HepG2 (cell line): ENCODE data around the gene PFN1. TPM values are rescaled to one million over a fixed set of nuclear protein-coding genes. Genes with fewer than 3 reads are reported as not detected.

Experiments used
- ETV6 ChIP-seq: sonication (generic); formaldehyde crosslinking; conservative IDR thresholded peaks from 2 replicates; pipeline ENCODE4 v1.4.0; 2020; ENCODE audit warnings: missing genetic modification reagents
- FLYWCH1 ChIP-seq: sonication (generic); formaldehyde crosslinking; IDR thresholded peaks from 2 replicates; pipeline ENCODE4 v1.8.1; 2023; ENCODE audit warnings: mild to moderate bottlenecking, missing genetic modification reagents
- GATA4 ChIP-seq: sonication (generic); IDR thresholded peaks from 2 replicates; pipeline ENCODE4 v1.6.1; 2016; ENCODE audit warnings: antibody characterized with exemption, low read depth, borderline replicate concordance
- GFI1 ChIP-seq: sonication (generic); formaldehyde crosslinking; IDR thresholded peaks from 2 replicates; pipeline ENCODE4 v1.5.0; 2020; ENCODE audit warnings: missing genetic modification reagents, mild to moderate bottlenecking, borderline replicate concordance
- GPN1 ChIP-seq: sonication (generic); formaldehyde crosslinking; IDR thresholded peaks from 2 replicates; pipeline ENCODE4 v1.5.1; 2020; ENCODE audit warnings: missing genetic modification reagents, borderline replicate concordance
- RFX1 ChIP-seq: fragments of 450-650 bp; IDR thresholded peaks from 2 replicates; pipeline ENCODE4 v1.6.1; 2017
- SIX4 ChIP-seq: sonication (generic); formaldehyde crosslinking; IDR thresholded peaks from 2 replicates; pipeline ENCODE4 v1.4.0; 2020; ENCODE audit warnings: missing genetic modification reagents
- SP4 ChIP-seq: sonication (generic); formaldehyde crosslinking; IDR thresholded peaks from 2 replicates; pipeline ENCODE4 v1.8.1; 2023; ENCODE audit warnings: mild to moderate bottlenecking, missing genetic modification reagents
- ZNF124 ChIP-seq: sonication (generic); formaldehyde crosslinking; IDR thresholded peaks from 2 replicates; pipeline ENCODE4 v1.4.0; 2020; ENCODE audit warnings: missing genetic modification reagents
- ZNF558 ChIP-seq: sonication (generic); formaldehyde crosslinking; IDR thresholded peaks from 2 replicates; pipeline ENCODE4 v1.9.0; 2022; ENCODE audit warnings: mild to moderate bottlenecking, missing genetic modification reagents, borderline replicate concordance
- ZNF605 ChIP-seq: sonication (generic); formaldehyde crosslinking; IDR thresholded peaks from 2 replicates; pipeline ENCODE4 v1.8.0; 2022; ENCODE audit warnings: mild to moderate bottlenecking, missing genetic modification reagents
- ZNF703 ChIP-seq: sonication (generic); formaldehyde crosslinking; IDR thresholded peaks from 2 replicates; pipeline ENCODE4 v1.5.1; 2020; ENCODE audit warnings: missing genetic modification reagents, mild to moderate bottlenecking, moderate library complexity, borderline replicate concordance
- ZNF781 ChIP-seq: sonication (generic); formaldehyde crosslinking; IDR thresholded peaks from 2 replicates; pipeline ENCODE4 v1.5.1; 2020; ENCODE audit warnings: borderline replicate concordance, mild to moderate bottlenecking, missing genetic modification reagents; ENCODE audit errors: not compliant biosample characterization
- ZNF879 ChIP-seq: sonication (generic); formaldehyde crosslinking; IDR thresholded peaks from 2 replicates; pipeline ENCODE4 v1.8.1; 2023; ENCODE audit warnings: missing genetic modification reagents
- polyA plus RNA-seq, 8 experiments: library from polyadenylated mRNA; depleted of rRNA in 3 of 8; stranded (reverse) in 7 of 8; unstranded in 1 of 8; fragments of >200 nt; fragmentation: Illumina TruSeq in 4 of 8; extraction: Trizol in 4 of 8; gene quantifications; 2 replicates each; pipeline versions ENCODE4 v1.2.1 to v1.2.3, GENCODE V29; 2011 to 2016; ENCODE audit warnings: low read depth in 4 of 8, missing spikeins in 1 of 8, mixed read lengths in 1 of 8; ENCODE audit not compliant: insufficient read depth in 1 of 8
- total RNA-seq, 5 experiments: library from RNA; depleted of rRNA; stranded (reverse); fragments of >200 nt; fragmentation: Illumina TruSeq; extraction: Trizol; gene quantifications; 2 replicates each; pipeline ENCODE4 v1.2.3, GENCODE V29; 2016; ENCODE audit warnings: low read depth in 1 of 5
- TF ChIP-seq, protein P1 (sequence below): sonication (generic); formaldehyde crosslinking; conservative IDR thresholded peaks from 2 replicates; pipeline ENCODE4 v1.4.0; 2020; ENCODE audit warnings: missing genetic modification reagents
- TF ChIP-seq, protein P2 (sequence below): IDR thresholded peaks from 2 replicates; pipeline ENCODE4 v1.6.1; 2016; ENCODE audit warnings: missing compliant biosample characterization, missing genetic modification reagents, borderline replicate concordance
- TF ChIP-seq, protein P3 (sequence below): sonication (generic); formaldehyde crosslinking; IDR thresholded peaks from 2 replicates; pipeline ENCODE4 v1.5.1; 2020; ENCODE audit warnings: missing genetic modification reagents, mild to moderate bottlenecking, borderline replicate concordance
- TF ChIP-seq, protein P4 (sequence below): sonication (generic); formaldehyde crosslinking; IDR thresholded peaks from 2 replicates; pipeline ENCODE4 v1.8.0; 2022; ENCODE audit warnings: mild to moderate bottlenecking, missing genetic modification reagents, moderate library complexity
- TF ChIP-seq, protein P5 (sequence below): sonication (generic); formaldehyde crosslinking; IDR thresholded peaks from 2 replicates; pipeline ENCODE4 v1.5.1; 2020; ENCODE audit warnings: missing genetic modification reagents, mild to moderate bottlenecking, borderline replicate concordance

PFN1 gene
- total and polyA plus RNA-seq, 2 of the 13 experiments (the other 11 are each of a cell fraction or from before 2014, with no cell fraction given) = 494 to 613 TPM

DNA sequence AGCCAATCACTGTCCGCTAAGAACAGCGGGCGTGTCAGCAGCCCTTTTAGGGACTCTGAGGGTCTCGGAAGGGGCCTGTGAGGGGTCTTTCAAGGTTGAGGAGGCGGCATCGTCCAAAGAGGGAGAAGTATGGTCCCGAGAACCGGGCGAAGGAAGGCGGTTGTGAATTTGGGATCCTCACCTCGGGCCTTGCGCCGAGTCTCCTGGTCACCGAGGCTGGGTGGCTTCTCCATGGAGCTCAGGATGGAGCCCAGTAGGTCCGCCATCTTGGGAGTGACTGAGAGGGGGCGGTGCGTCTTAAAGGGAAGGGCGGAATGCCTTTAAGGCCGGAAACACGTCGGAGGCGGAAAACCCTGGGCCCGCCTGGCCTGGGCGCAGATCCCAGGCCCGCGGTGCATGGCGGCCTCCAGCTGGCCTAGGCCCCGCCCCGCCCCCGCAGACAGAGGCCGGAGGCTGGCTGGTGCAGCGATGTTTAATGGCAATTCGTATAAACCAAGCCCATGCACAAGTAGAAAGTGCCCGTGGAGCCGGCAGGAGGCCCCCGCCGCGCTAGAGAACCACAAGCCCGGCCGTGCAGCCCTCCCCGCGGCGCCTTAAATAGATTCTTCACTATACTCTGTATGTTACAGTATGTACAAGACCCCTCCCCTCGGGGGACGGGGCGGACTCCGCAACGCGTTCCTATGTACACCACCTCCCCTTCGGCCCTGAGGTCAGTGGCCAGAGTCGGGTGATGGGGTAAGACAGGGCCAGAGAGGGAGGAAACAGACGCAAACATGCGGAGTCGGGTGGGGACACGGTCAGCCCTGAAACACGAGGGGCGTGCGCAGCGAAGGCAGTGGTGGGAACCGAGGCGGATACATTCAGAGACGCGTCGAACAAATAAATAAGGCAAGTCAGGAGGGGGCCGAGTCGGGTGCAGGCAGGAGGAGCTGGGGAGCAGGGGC lies 19.5 kb upstream of the PFN1 start, which contains the start of gene SPAG7 (continued):
- TF ChIP-seq ZNF703 (CRISPR knock-in tag) (0 out of 2 replicates have a peak, but pooled peaks have one; percentile 75), ETV6 (CRISPR knock-in tag) (0 out of 2 replicates have a peak, but pooled peaks have one; percentile 21), FLYWCH1 (CRISPR knock-in tag) (no peak), SP4 (CRISPR knock-in tag) (peak; percentile 29; the same call in 1 of the 2 replicates), SIX4 (CRISPR knock-in tag) (no peak), ZNF558 (CRISPR knock-in tag) (no peak), ZNF605 (CRISPR knock-in tag) (peak; percentile 70; the same call in 1 of the 2 replicates), ZNF879 (CRISPR knock-in tag) (0 out of 2 replicates have a peak, but pooled peaks have one; percentile 50), GPN1 (no peak), RFX1 (no peak), GFI1 (CRISPR knock-in tag) (no peak), ZNF781 (no peak), ZNF124 (CRISPR knock-in tag) (no peak), GATA4 (no peak; the same call in 1 of the 2 replicates)
- TF ChIP-seq, protein P1, sequence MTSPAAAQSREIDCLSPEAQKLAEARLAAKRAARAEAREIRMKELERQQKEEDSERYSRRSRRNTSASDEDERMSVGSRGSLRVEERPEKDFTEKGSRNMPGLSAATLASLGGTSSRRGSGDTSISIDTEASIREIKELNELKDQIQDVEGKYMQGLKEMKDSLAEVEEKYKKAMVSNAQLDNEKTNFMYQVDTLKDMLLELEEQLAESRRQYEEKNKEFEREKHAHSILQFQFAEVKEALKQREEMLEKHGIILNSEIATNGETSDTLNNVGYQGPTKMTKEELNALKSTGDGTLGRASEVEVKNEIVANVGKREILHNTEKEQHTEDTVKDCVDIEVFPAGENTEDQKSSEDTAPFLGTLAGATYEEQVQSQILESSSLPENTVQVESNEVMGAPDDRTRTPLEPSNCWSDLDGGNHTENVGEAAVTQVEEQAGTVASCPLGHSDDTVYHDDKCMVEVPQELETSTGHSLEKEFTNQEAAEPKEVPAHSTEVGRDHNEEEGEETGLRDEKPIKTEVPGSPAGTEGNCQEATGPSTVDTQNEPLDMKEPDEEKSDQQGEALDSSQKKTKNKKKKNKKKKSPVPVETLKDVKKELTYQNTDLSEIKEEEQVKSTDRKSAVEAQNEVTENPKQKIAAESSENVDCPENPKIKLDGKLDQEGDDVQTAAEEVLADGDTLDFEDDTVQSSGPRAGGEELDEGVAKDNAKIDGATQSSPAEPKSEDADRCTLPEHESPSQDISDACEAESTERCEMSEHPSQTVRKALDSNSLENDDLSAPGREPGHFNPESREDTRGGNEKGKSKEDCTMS (CRISPR knock-in tag) = no peak
- TF ChIP-seq, protein P2, sequence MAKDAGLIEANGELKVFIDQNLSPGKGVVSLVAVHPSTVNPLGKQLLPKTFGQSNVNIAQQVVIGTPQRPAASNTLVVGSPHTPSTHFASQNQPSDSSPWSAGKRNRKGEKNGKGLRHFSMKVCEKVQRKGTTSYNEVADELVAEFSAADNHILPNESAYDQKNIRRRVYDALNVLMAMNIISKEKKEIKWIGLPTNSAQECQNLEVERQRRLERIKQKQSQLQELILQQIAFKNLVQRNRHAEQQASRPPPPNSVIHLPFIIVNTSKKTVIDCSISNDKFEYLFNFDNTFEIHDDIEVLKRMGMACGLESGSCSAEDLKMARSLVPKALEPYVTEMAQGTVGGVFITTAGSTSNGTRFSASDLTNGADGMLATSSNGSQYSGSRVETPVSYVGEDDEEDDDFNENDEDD (CRISPR knock-in tag) = peak; percentile 51; the same call in 1 of the 2 replicates
- TF ChIP-seq, protein P3, sequence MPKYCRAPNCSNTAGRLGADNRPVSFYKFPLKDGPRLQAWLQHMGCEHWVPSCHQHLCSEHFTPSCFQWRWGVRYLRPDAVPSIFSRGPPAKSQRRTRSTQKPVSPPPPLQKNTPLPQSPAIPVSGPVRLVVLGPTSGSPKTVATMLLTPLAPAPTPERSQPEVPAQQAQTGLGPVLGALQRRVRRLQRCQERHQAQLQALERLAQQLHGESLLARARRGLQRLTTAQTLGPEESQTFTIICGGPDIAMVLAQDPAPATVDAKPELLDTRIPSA = 0 out of 2 replicates have a peak, but pooled peaks have one; percentile 50
- TF ChIP-seq, protein P4, sequence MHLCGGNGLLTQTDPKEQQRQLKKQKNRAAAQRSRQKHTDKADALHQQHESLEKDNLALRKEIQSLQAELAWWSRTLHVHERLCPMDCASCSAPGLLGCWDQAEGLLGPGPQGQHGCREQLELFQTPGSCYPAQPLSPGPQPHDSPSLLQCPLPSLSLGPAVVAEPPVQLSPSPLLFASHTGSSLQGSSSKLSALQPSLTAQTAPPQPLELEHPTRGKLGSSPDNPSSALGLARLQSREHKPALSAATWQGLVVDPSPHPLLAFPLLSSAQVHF (CRISPR knock-in tag) = no peak
- TF ChIP-seq, protein P5, sequence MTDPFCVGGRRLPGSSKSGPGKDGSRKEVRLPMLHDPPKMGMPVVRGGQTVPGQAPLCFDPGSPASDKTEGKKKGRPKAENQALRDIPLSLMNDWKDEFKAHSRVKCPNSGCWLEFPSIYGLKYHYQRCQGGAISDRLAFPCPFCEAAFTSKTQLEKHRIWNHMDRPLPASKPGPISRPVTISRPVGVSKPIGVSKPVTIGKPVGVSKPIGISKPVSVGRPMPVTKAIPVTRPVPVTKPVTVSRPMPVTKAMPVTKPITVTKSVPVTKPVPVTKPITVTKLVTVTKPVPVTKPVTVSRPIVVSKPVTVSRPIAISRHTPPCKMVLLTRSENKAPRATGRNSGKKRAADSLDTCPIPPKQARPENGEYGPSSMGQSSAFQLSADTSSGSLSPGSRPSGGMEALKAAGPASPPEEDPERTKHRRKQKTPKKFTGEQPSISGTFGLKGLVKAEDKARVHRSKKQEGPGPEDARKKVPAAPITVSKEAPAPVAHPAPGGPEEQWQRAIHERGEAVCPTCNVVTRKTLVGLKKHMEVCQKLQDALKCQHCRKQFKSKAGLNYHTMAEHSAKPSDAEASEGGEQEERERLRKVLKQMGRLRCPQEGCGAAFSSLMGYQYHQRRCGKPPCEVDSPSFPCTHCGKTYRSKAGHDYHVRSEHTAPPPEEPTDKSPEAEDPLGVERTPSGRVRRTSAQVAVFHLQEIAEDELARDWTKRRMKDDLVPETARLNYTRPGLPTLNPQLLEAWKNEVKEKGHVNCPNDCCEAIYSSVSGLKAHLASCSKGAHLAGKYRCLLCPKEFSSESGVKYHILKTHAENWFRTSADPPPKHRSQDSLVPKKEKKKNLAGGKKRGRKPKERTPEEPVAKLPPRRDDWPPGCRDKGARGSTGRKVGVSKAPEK (CRISPR knock-in tag) = no peak
